Measurements from ENCODE around the gene MSANTD1.

The MSANTD1 gene

DNA sequence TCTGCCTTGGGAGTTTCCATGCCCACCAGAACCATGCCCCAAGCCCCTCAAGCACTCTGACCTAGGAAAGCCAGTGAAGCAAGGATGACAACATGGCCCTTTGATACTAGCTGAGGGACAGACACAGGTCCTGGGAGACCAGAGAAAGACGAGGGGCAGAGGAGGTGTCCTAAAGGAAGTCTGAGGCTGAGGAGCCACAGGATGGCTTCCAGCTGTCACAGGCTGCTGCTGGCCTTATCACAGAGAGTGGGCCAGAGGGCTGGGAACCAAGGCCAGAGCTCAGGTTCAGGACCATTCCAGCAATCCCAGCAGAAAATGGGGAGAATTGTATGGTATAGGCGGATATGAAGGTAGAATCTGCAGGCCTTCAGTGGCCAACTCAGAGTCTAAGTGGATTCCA, 31.7 kb upstream of the MSANTD1 start:
- Histone ChIP-seq H3K27ac (ENCODE audit: low read depth, low read length, poor library complexity, severe bottlenecking) (no peak overlapping the region), H3K9ac (ENCODE audit: low read length) (no peak overlapping the region), H3K36me3 (ENCODE audit: insufficient read depth, low read length) (peaks cover 22% of the 10 kb centered on the region), H3K4me1 (ENCODE audit: insufficient read depth, low read length, severe bottlenecking) (no peaks in the 10 kb centered on the region), H4K20me1 (ENCODE audit: insufficient read depth, low read length) (no peaks in the 10 kb centered on the region), H3K9me2 (ENCODE audit: low read depth, low read length) (no peaks in the 10 kb centered on the region), H3K79me2 (ENCODE audit: insufficient read depth, low read length) (no peaks in the 10 kb centered on the region), H3F3A (ENCODE audit: insufficient read depth, low read length) (no peaks in the 10 kb centered on the region), H3K4me2 (ENCODE audit: low read length) (no peak overlapping the region), H3K4me3 (ENCODE audit: low read depth, low read length, poor library complexity, severe bottlenecking) (no peak overlapping the region), H3K27me3 (ENCODE audit: insufficient read depth, low read length) (no peaks in the 10 kb centered on the region), H3K9me3 (ENCODE audit: low read length) (no peaks in the 10 kb centered on the region), H2AFZ (ENCODE audit: low read length) (no peak overlapping the region)
- no peak for TF ChIP-seq CTCF (IDR thresholded peaks at IDR 0.05; ENCODE audit: low read length)
- TF ChIP-seq EZH2 (IDR thresholded peaks at IDR 0.05; ENCODE audit: borderline replicate concordance, low read length), result no peak

- H3K9ac ChIP-seq (ENCODE audit: low read length), result no peak overlapping the region
- no peak overlapping the region for H3K27ac ChIP-seq (ENCODE audit: low read depth, low read length, poor library complexity, severe bottlenecking)
- H3K79me2 ChIP-seq (ENCODE audit: insufficient read depth, low read length), result no peaks in the 10 kb centered on the region
- H3K36me3 ChIP-seq (ENCODE audit: insufficient read depth, low read length), result peaks cover 16% of the 10 kb centered on the region
- no peak overlapping the region for H2AFZ ChIP-seq (ENCODE audit: low read length)
- no peak overlapping the region for H3K4me3 ChIP-seq (ENCODE audit: low read depth, low read length, poor library complexity, severe bottlenecking)
- no peaks in the 10 kb centered on the region for H3K4me1 ChIP-seq (ENCODE audit: insufficient read depth, low read length, severe bottlenecking)
- TF ChIP-seq EZH2 (IDR thresholded peaks at IDR 0.05; ENCODE audit: borderline replicate concordance, low read length), result no peak
- no peak for TF ChIP-seq CTCF (IDR thresholded peaks at IDR 0.05; ENCODE audit: low read length)
- H3K9me3 ChIP-seq (ENCODE audit: low read length), result no peaks in the 10 kb centered on the region
- no peaks in the 10 kb centered on the region for H3F3A ChIP-seq (ENCODE audit: insufficient read depth, low read length)
- no peak overlapping the region for H3K4me2 ChIP-seq (ENCODE audit: low read length)
- no peaks in the 10 kb centered on the region for H4K20me1 ChIP-seq (ENCODE audit: insufficient read depth, low read length)
- no peaks in the 10 kb centered on the region for H3K9me2 ChIP-seq (ENCODE audit: low read depth, low read length)
- H3K27me3 ChIP-seq (ENCODE audit: insufficient read depth, low read length), result no peaks in the 10 kb centered on the region
Observed at GRCh38 chr4:3217771-3218170, 31.2 kb upstream of the MSANTD1 start.

DNA sequence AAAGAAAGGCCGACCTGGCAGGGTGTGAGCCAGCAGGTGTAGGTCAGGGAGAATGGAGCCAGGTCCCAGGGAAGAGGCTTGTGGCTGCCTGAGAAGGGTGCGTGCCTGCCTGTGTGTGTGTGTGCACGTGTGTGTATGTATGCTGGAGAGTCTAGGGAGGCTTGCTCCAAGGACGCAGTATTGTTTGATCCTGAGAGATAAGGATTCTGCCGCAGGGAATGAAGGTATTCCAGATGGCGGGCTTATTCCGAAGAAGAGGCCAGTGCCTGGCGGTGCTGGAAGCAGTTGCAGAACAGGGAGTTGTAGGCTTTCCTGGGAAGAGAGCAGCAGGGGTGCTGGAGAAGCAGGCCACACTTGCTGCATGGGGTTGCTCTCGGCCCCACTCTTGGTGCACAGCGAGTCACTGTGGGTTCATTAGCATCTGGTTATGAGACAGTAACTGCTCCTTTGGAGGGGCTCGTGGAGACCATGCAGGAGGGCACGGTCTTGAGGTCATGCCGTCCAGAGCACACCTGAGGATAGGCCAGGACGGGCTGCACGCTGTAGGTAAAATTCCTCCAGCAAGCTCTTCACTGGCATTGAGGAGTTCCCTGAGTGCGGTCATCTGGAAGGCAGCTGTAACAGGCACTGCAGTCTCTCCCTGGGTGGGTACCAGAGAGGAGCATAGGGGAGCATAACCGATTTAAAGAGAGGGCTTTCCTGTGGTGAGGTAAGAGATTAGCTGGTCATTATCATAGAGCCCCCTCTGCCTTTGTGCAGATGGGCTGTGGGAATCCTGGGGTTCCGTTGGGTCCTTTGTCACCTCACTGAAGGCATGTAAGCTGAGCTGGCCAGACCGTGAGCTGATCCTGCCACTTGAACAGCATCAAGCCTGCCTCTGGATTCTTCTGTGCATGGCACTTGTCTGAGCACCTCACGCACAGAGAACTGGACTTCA, 29.9 kb upstream of the MSANTD1 start:
- Histone ChIP-seq H3F3A (ENCODE audit: insufficient read depth, low read length) (no peaks in the 10 kb centered on the region), H4K20me1 (ENCODE audit: insufficient read depth, low read length) (no peaks in the 10 kb centered on the region), H3K4me1 (ENCODE audit: insufficient read depth, low read length, severe bottlenecking) (no peaks in the 10 kb centered on the region), H3K27me3 (ENCODE audit: insufficient read depth, low read length) (no peaks in the 10 kb centered on the region), H3K4me2 (ENCODE audit: low read length) (no peak overlapping the region), H3K36me3 (ENCODE audit: insufficient read depth, low read length) (peaks cover 13% of the 10 kb centered on the region), H3K79me2 (ENCODE audit: insufficient read depth, low read length) (no peaks in the 10 kb centered on the region), H3K27ac (ENCODE audit: low read depth, low read length, poor library complexity, severe bottlenecking) (no peak overlapping the region), H3K9me3 (ENCODE audit: low read length) (no peaks in the 10 kb centered on the region), H2AFZ (ENCODE audit: low read length) (no peak overlapping the region), H3K4me3 (ENCODE audit: low read depth, low read length, poor library complexity, severe bottlenecking) (no peak overlapping the region), H3K9ac (ENCODE audit: low read length) (no peak overlapping the region), H3K9me2 (ENCODE audit: low read depth, low read length) (no peaks in the 10 kb centered on the region)
- TF ChIP-seq EZH2 (IDR thresholded peaks at IDR 0.05; ENCODE audit: borderline replicate concordance, low read length) (no peak), CTCF (IDR thresholded peaks at IDR 0.05; ENCODE audit: low read length) (no peak)
